H1 (cell line): ENCODE measurements around the gene DCAF4.

Experiments
- CTCF ChIP-seq, 3 experiments: IDR thresholded peaks; 1 replicate in 2 of 3; 2 replicates in 1 of 3; pipeline versions ENCODE4 v1.5.1 to v1.6.1; 2011; ENCODE audit warnings: low read length in 3 of 3, mild to moderate bottlenecking in 3 of 3, inconsistent platforms in 2 of 3, low read depth in 1 of 3, moderate library complexity in 1 of 3; ENCODE audit not compliant: insufficient read depth in 1 of 3; ENCODE audit errors: control extremely low read depth in 1 of 3
- EP300 ChIP-seq, 2 experiments: IDR thresholded peaks; 1 replicate in 1 of 2; 2 replicates in 1 of 2; pipeline ENCODE4 v1.6.1; 2011 to 2012; ENCODE audit warnings: low read depth in 2 of 2, low read length in 2 of 2, mild to moderate bottlenecking in 2 of 2, borderline replicate concordance in 1 of 2, inconsistent platforms in 1 of 2, moderate library complexity in 1 of 2
- POLR2AphosphoS5 ChIP-seq: IDR thresholded peaks from 2 replicates; pipeline ENCODE4 v1.6.1; 2011; ENCODE audit warnings: low read depth, low read length
- RBBP5 ChIP-seq: IDR thresholded peaks from 2 replicates; pipeline ENCODE4 v1.7.1; 2012; ENCODE audit warnings: low read depth, mild to moderate bottlenecking, inconsistent platforms, low read length, moderate library complexity, borderline replicate concordance
- SAP30 ChIP-seq: fragments of 300-600 bp; sonication (generic); IDR thresholded peaks from 2 replicates; pipeline ENCODE4 v1.7.1; 2012; ENCODE audit warnings: low read length, moderate library complexity, mild to moderate bottlenecking, inconsistent platforms; ENCODE audit not compliant: insufficient read depth, insufficient replicate concordance
- ZNF274 ChIP-seq: IDR thresholded peaks from 2 replicates; pipeline ENCODE4 v1.7.0; 2012; ENCODE audit warnings: low read length, borderline replicate concordance; ENCODE audit errors: extremely low read depth

DNA sequence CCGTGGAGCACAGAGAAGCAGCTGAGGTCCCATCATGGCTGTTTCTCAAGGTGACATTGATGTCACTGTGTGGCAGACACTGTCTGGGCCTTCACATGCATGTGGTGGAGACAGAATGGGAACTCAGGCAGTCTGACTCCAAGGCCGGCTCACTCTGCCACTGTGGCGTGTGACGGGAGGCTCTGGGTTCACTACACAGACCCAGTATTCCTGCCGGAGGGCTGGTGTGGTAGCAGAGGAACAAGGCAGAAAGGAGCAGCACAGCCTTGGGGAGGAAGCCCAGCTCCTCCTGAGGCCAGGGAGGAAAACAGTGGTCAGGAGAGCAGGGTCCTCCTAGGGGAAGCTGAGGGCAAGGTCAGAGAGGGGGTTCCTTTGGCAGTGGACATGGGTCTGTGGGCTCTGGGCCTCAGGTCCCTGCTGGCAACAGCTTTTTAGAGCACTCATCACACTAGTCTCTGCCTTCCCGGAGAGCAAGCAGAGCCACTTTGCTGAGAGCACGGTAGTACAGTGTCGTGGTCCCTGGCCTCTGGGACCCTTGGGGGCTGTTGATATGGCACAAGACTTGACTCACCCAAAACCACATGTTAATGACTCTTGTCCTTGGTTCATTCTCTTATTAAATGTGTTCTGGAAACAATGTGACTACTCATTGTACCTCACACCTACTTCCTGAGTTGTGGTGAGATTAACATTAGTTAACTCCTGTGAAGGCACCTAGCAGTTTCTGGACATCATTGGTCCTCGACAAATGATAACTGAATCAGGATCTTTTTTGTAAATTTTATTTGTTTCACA lies 21.3 kb downstream of the DCAF4 start:
- no peak for TF ChIP-seq EP300 (IDR thresholded peaks at IDR 0.05; ENCODE audit: borderline replicate concordance in 1 of 2, low read depth in 2 of 2, low read length in 2 of 2)
- no peak for TF ChIP-seq RBBP5
- TF ChIP-seq CTCF (IDR thresholded peaks at IDR 0.05; ENCODE audit: control extremely low read depth in 1 of 3, insufficient read depth in 1 of 3, low read depth in 1 of 3, low read length in 3 of 3), result no peak
- no peak for TF ChIP-seq ZNF274
- TF ChIP-seq SAP30, result no peak
- no peak for TF ChIP-seq POLR2AphosphoS5
